ENCODE data around the gene PCDHGB3. TPM values are rescaled to one million over a fixed set of nuclear protein-coding genes. Genes with fewer than 3 reads are reported as not detected.

PCDHGB3 gene
- total and polyA plus RNA-seq, 9 of the 15 experiments (the other 6 are each of a cell fraction or from before 2014, with no cell fraction given) = 0.05 to 0.19 (median 0.11) TPM; not detected in 2

DNA sequence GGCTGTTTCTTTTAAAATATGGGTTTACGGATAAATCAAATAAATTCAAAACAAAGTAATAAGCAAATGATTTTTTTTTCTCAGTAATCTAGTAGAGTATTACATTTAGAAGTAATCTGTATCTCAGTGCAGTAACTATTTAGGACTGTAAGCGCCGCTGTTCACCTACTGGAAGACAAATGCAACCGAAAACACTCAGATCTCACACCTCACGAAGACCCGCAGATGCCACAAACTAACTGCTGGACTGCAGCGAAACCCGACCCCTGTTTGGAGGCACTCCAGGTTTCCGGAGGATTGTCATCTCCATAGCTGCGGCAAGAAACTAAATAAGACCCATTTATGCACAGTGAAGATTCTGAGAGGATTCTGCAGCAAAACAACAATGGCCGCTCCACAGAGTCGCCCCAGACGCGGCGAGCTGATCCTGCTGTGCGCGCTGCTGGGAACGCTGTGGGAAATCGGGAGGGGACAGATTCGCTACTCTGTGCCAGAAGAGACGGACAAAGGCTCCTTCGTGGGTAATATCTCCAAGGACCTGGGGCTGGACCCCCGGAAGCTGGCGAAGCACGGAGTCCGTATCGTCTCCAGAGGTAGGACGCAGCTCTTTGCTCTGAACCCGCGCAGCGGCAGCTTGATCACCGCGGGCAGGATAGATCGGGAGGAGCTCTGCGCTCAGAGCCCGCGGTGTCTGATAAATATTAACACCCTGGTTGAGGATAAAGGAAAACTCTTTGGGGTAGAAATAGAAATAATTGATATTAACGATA, 22.6 kb downstream of the PCDHGB3 start, which contains the start of gene PCDHGA8:
TSS of gene PCDHGA8 (plus strand) at position 205 of the 770 bp plus-strand sequence. CDS start at position 386, 181 bp downstream.
- no peaks in the 10 kb centered on the region for H3K36me3 ChIP-seq (ENCODE audit: control insufficient read depth, insufficient read depth, low read length)
- in situ Hi-C loops (cut with MboI) = no loop called here
- H3K9me3 ChIP-seq (replicated peaks; ENCODE audit: control insufficient read depth, insufficient read depth, low read depth, low read length) = no peaks in the 10 kb centered on the region
- no peaks in the 10 kb centered on the region for H4K20me1 ChIP-seq (replicated peaks; ENCODE audit: control insufficient read depth, insufficient read depth, low read length)
- peaks cover 0 to 31% of the 10 kb centered on the region in 2 experiments; a peak in 3 of 5 replicates for H3K27me3 ChIP-seq (ENCODE audit: control insufficient read depth in 2 of 2, insufficient read depth in 2 of 2, low read length in 2 of 2)
- no peak within 1 kb of the TSS for H3K27ac ChIP-seq (ENCODE audit: extremely low read depth, low read depth, low read length)
- DNase-seq (ENCODE audit: extremely low read depth in 1 of 4, low spot score in 3 of 4) = peak in 1 of 4 experiments; percentile 24
- ChIA-PET CTCF (ENCODE audit: low intra/inter-chr PET ratio) (interaction anchor here (1.3 kb wide), 1 partner anchor 172 kb away, joined by 3 read pairs; no protein-coding TSS in a partner anchor), POLR2A (interaction anchor here (0.7 kb wide), 1 partner anchor 524 kb away, joined by 3 read pairs; no protein-coding TSS in a partner anchor)
- peak; percentile 59 for FAIRE-seq
- intact Hi-C loops (cut with micrococcal nuclease) = no loop called here
- peak within 1 kb of the TSS; percentile 23; the same call in 1 of the 2 replicates for H3K4me2 ChIP-seq (ENCODE audit: insufficient read depth, low read length)
- ATAC-seq = peak; percentile 78
- no TSS peak for BruUV-seq (replicated peaks)
- H3K9me1 ChIP-seq (ENCODE audit: control insufficient read depth, insufficient read depth, low read length) = no peaks in the 10 kb centered on the region
- 31% methylated on average over 35 of the region's 38 CpGs for WGBS (ENCODE audit: insufficient coverage, low coverage, missing lambda C conversion rate)
- H3K79me2 ChIP-seq (ENCODE audit: control insufficient read depth, insufficient read depth, low read length) = no peaks in the 10 kb centered on the region
- peak within 1 kb of the TSS; percentile 41; the same call in 1 of the 2 replicates for H2AFZ ChIP-seq (ENCODE audit: low read depth, low read length)
- H3K4me3 ChIP-seq = peak within 1 kb of the TSS; percentile 2; the same call in 1 of the 2 replicates
- H3K4me1 ChIP-seq (replicated peaks in 1 of 2; ENCODE audit: control insufficient read depth in 2 of 2, insufficient read depth in 2 of 2, low read length in 2 of 2) = peaks cover 0 to 13% of the 10 kb centered on the region in 2 experiments; a peak in 1 of 5 replicates
- H3K9ac ChIP-seq (ENCODE audit: insufficient read depth in 1 of 2, low read depth in 2 of 2, low read length in 2 of 2) = no peak within 1 kb of the TSS
- no peak for TF ChIP-seq ARID2 (IDR thresholded peaks at IDR 0.05)
- TF ChIP-seq, protein P1, sequence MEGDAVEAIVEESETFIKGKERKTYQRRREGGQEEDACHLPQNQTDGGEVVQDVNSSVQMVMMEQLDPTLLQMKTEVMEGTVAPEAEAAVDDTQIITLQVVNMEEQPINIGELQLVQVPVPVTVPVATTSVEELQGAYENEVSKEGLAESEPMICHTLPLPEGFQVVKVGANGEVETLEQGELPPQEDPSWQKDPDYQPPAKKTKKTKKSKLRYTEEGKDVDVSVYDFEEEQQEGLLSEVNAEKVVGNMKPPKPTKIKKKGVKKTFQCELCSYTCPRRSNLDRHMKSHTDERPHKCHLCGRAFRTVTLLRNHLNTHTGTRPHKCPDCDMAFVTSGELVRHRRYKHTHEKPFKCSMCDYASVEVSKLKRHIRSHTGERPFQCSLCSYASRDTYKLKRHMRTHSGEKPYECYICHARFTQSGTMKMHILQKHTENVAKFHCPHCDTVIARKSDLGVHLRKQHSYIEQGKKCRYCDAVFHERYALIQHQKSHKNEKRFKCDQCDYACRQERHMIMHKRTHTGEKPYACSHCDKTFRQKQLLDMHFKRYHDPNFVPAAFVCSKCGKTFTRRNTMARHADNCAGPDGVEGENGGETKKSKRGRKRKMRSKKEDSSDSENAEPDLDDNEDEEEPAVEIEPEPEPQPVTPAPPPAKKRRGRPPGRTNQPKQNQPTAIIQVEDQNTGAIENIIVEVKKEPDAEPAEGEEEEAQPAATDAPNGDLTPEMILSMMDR (IDR thresholded peaks at IDR 0.05 in 2 of 3, conservative IDR thresholded peaks at IDR 0.05 in 1 of 3; ENCODE audit: insufficient read depth in 2 of 3, low read depth in 1 of 3, low read length in 3 of 3) = peak; percentile 43 to 51 (median 50); a peak in 5 of 6 replicates
- TF ChIP-seq, protein P2, sequence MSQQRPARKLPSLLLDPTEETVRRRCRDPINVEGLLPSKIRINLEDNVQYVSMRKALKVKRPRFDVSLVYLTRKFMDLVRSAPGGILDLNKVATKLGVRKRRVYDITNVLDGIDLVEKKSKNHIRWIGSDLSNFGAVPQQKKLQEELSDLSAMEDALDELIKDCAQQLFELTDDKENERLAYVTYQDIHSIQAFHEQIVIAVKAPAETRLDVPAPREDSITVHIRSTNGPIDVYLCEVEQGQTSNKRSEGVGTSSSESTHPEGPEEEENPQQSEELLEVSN (IDR thresholded peaks at IDR 0.05; ENCODE audit: borderline replicate concordance in 1 of 2, extremely low read depth in 1 of 2, insufficient read depth in 1 of 2, insufficient read length in 1 of 2, low read depth in 1 of 2, low read length in 1 of 2, poor library complexity in 1 of 2, severe bottlenecking in 1 of 2) = peak in 1 of 2 experiments; percentile 78
- no peak for TF ChIP-seq ZNF184 (CRISPR knock-in tag; IDR thresholded peaks at IDR 0.05)
- 0 out of 4 replicates have a peak, but pooled peaks of 1 of the 2 experiments have one; percentile 17 for TF ChIP-seq NRF1 (conservative IDR thresholded peaks at IDR 0.05 in 1 of 2, IDR thresholded peaks at IDR 0.05 in 1 of 2)

Data from K562 (cell line).